GM20000 (cell line): Measurements from ENCODE around the gene NSD1.

Experiments
- DNase-seq: peaks from one replicate; pipeline ENCODE4 v3.0.0; 2012; ENCODE audit warnings: low spot score
- CTCF ChIP-seq: IDR thresholded peaks from 2 replicates; pipeline ENCODE4 v1.5.1; 2012; ENCODE audit warnings: mild to moderate bottlenecking, control low read depth; ENCODE audit errors: extremely low read depth, missing control alignments

NSD1 gene

GRCh38 chr5:177131352-177132135 lies 2.0 kb upstream of the NSD1 start:
- TF ChIP-seq CTCF: no peak

GRCh38 chr5:177132136-177133095 lies 1.2 kb upstream of the NSD1 start:
- no peak for TF ChIP-seq CTCF
- peak; percentile 71 for DNase-seq

More at GRCh38 chr5:177131352-177132135, 2.0 kb upstream of the NSD1 start:
- no peak for DNase-seq

- DNase-seq: peak; percentile 73
- TF ChIP-seq CTCF: no peak
These were observed 502 bp downstream of the NSD1 start for GRCh38 chr5:177133853-177134696.

GRCh38 chr5:177134697-177135225 lies 1.2 kb downstream of the NSD1 start:
- no peak for DNase-seq
- TF ChIP-seq CTCF: no peak

GRCh38 chr5:177140312-177140711 lies 6.7 kb downstream of the NSD1 start:
- no peak for TF ChIP-seq CTCF
- DNase-seq: no peak

- DNase-seq: no peak
- no peak for TF ChIP-seq CTCF
These were observed 7.9 kb downstream of the NSD1 start for GRCh38 chr5:177141496-177141895.
